Measurements from ENCODE around the gene ZMAT5. TPM values are rescaled to one million over a fixed set of nuclear protein-coding genes. Genes with fewer than 3 reads are reported as not detected.

ZMAT5 gene
- total and polyA plus RNA-seq, 2 of the 13 experiments (the other 11 are each of a cell fraction or from before 2014, with no cell fraction given) = 20.7 to 27.8 TPM

- Histone ChIP-seq H3K36me3 (replicated peaks in 1 of 2; ENCODE audit: control insufficient read depth in 1 of 2, insufficient read depth in 2 of 2, low read length in 2 of 2) (peaks cover 18 to 52% of the 10 kb centered on the region in 2 experiments), H3K4me3 (replicated peaks in 1 of 3; ENCODE audit: insufficient read depth in 1 of 3, low read depth in 2 of 3, low read length in 3 of 3) (peak overlapping the region in 1 of 3 experiments; percentile 42; a peak in 1 of 6 replicates), H3K79me2 (ENCODE audit: insufficient read depth, low read length) (no peaks in the 10 kb centered on the region), H3K27ac (ENCODE audit: extremely low read length, insufficient read depth, low read length) (peak overlapping the region; percentile 74), H3K4me2 (ENCODE audit: low read depth, low read length) (peak overlapping the region; percentile 41), H3K9ac (ENCODE audit: insufficient read depth, low read depth, low read length) (peak overlapping the region; percentile 59), H3K9me3 (ENCODE audit: low read length) (no peaks in the 10 kb centered on the region), H3K27me3 (ENCODE audit: control insufficient read depth in 1 of 2, insufficient read depth in 2 of 2, low read length in 2 of 2) (no peaks in the 10 kb centered on the region), H4K20me1 (ENCODE audit: insufficient read depth, low read length) (no peaks in the 10 kb centered on the region), H3K4me1 (ENCODE audit: insufficient read depth, low read length) (peaks cover 40% of the 10 kb centered on the region), H2AFZ (ENCODE audit: low read length) (no peak overlapping the region)
- ATAC-seq (peak; percentile 14), FAIRE-seq (no peak), DNase-seq (ENCODE audit: low spot score) (no peak)
- 25% methylated on average over 1 of the region's 2 CpGs for WGBS (ENCODE audit: low lambda C conversion rate)
- CTCF ChIA-PET (ENCODE audit: low intra/inter-chr PET ratio, low total read pairs) = no interaction called here
- TSS peak; percentile 49 for BruUV-seq (replicated peaks)
- in situ Hi-C loops (cut with HindIII; ENCODE audit: extremely low pct_ligation_motif_present, low pct_unique_long_range_greater_than_20kb) = no loop called here
- intact Hi-C loops (cut with micrococcal nuclease; ENCODE audit: unreplicated experiment) = no loop called here
- POLR2A ChIA-PET = interaction anchor here (0.5 to 3.1 kb wide), 9 partner anchors 12 to 201 kb away, joined by 3 to 17 read pairs (median 4); partner anchors contain the start of genes ASCC2, UQCR10 and ZMAT5
- TF ChIP-seq ZNF75D (CRISPR knock-in tag; IDR thresholded peaks at IDR 0.05; ENCODE audit: borderline replicate concordance) (no peak), ZNF20 (CRISPR knock-in tag; IDR thresholded peaks at IDR 0.05) (no peak), ZNF446 (CRISPR knock-in tag; IDR thresholded peaks at IDR 0.05) (no peak), ZNF564 (CRISPR knock-in tag; IDR thresholded peaks at IDR 0.05) (no peak), ELF3 (CRISPR knock-in tag; IDR thresholded peaks at IDR 0.05) (no peak), U2AF2 (IDR thresholded peaks at IDR 0.05; ENCODE audit: low read depth, low read length) (no peak), DRAP1 (CRISPR knock-in tag; IDR thresholded peaks at IDR 0.05) (no peak), ZNF350 (CRISPR knock-in tag; IDR thresholded peaks at IDR 0.05; ENCODE audit: borderline replicate concordance, low read depth) (no peak), IRF9 (CRISPR knock-in tag; IDR thresholded peaks at IDR 0.05; ENCODE audit: borderline replicate concordance) (0 out of 2 replicates have a peak, but pooled peaks have one; percentile 70), NR2F1 (CRISPR knock-in tag; IDR thresholded peaks at IDR 0.05) (peak in 1 of 2 experiments; percentile 41; a peak in 2 of 4 replicates), ZBTB4 (CRISPR knock-in tag; IDR thresholded peaks at IDR 0.05; ENCODE audit: borderline replicate concordance) (no peak), PPARG (CRISPR knock-in tag; conservative IDR thresholded peaks at IDR 0.05) (0 out of 2 replicates have a peak, but pooled peaks have one; percentile 67), ZNF550 (CRISPR knock-in tag; IDR thresholded peaks at IDR 0.05; ENCODE audit: borderline replicate concordance) (no peak), ZBTB42 (CRISPR knock-in tag; IDR thresholded peaks at IDR 0.05) (no peak), SP2 (CRISPR knock-in tag; IDR thresholded peaks at IDR 0.05) (no peak), FOXC1 (CRISPR knock-in tag; IDR thresholded peaks at IDR 0.05; ENCODE audit: borderline replicate concordance) (no peak), WIZ (CRISPR knock-in tag; IDR thresholded peaks at IDR 0.05) (no peak), EP300 (IDR thresholded peaks at IDR 0.05; ENCODE audit: low read depth in 2 of 2, low read length in 2 of 2) (no peak), EP300 (CRISPR knock-in tag; IDR thresholded peaks at IDR 0.05; ENCODE audit: borderline replicate concordance) (no peak), ZMAT3 (CRISPR knock-in tag; conservative IDR thresholded peaks at IDR 0.05) (0 out of 2 replicates have a peak, but pooled peaks have one; percentile 16), NCOA1 (CRISPR knock-in tag; IDR thresholded peaks at IDR 0.05) (no peak)
These were observed 32.0 kb upstream of the ZMAT5 start for GRCh38 chr22:29798801-29799200.
